Measurements from ENCODE around the gene GLYATL1.

The GLYATL1 gene

GRCh38 chr11:58913685-58914084 is 25.6 kb upstream of the GLYATL1 start:
- Histone ChIP-seq H3K27me3 (ENCODE audit: insufficient read depth, poor library complexity, severe bottlenecking) (no peaks in the 10 kb centered on the region), H3K4me3 (replicated peaks; ENCODE audit: insufficient read depth, low read length) (no peak overlapping the region), H3K27ac (replicated peaks) (no peak overlapping the region)
- DNase-seq (ENCODE audit: low read depth in 1 of 2, low spot score in 1 of 2): no peak
- no peak for TF ChIP-seq SPI1 (IDR thresholded peaks at IDR 0.05; ENCODE audit: borderline replicate concordance, low read depth)
- no peak for TF ChIP-seq POLR2AphosphoS5 (IDR thresholded peaks at IDR 0.05; ENCODE audit: low read depth)
- no peak for TF ChIP-seq REST (IDR thresholded peaks at IDR 0.05; ENCODE audit: insufficient replicate concordance, low read depth)
- TF ChIP-seq CTCF (IDR thresholded peaks at IDR 0.05; ENCODE audit: insufficient read depth, low read length): no peak
- no peak for TF ChIP-seq GABPA (IDR thresholded peaks at IDR 0.05; ENCODE audit: low read depth)

- Histone ChIP-seq H3K4me3 (replicated peaks; ENCODE audit: insufficient read depth, low read length) (no peak overlapping the region), H3K27me3 (ENCODE audit: insufficient read depth, poor library complexity, severe bottlenecking) (no peaks in the 10 kb centered on the region), H3K27ac (replicated peaks) (no peak overlapping the region)
- no peak for TF ChIP-seq CTCF (IDR thresholded peaks at IDR 0.05; ENCODE audit: insufficient read depth, low read length)
- no peak for TF ChIP-seq GABPA (IDR thresholded peaks at IDR 0.05; ENCODE audit: low read depth)
- TF ChIP-seq POLR2AphosphoS5 (IDR thresholded peaks at IDR 0.05; ENCODE audit: low read depth): no peak
- TF ChIP-seq REST (IDR thresholded peaks at IDR 0.05; ENCODE audit: insufficient replicate concordance, low read depth): no peak
- no peak for TF ChIP-seq SPI1 (IDR thresholded peaks at IDR 0.05; ENCODE audit: borderline replicate concordance, low read depth)
- DNase-seq (ENCODE audit: low read depth in 1 of 2, low spot score in 1 of 2): no peak
Observed at GRCh38 chr11:58914821-58915543, 24.3 kb upstream of the GLYATL1 start.

GRCh38 chr11:58916637-58917036 is 22.7 kb upstream of the GLYATL1 start:
- Histone ChIP-seq H3K27me3 (ENCODE audit: insufficient read depth, poor library complexity, severe bottlenecking) (no peaks in the 10 kb centered on the region), H3K4me3 (replicated peaks; ENCODE audit: insufficient read depth, low read length) (no peak overlapping the region), H3K27ac (replicated peaks) (no peak overlapping the region)
- TF ChIP-seq CTCF (IDR thresholded peaks at IDR 0.05; ENCODE audit: insufficient read depth, low read length) (no peak), SPI1 (IDR thresholded peaks at IDR 0.05; ENCODE audit: borderline replicate concordance, low read depth) (no peak), GABPA (IDR thresholded peaks at IDR 0.05; ENCODE audit: low read depth) (no peak), REST (IDR thresholded peaks at IDR 0.05; ENCODE audit: insufficient replicate concordance, low read depth) (no peak)
- DNase-seq (ENCODE audit: low read depth in 1 of 2, low spot score in 1 of 2): no peak

All from HL-60 (cell line).